GM12873 (cell line): ENCODE results near the gene C1QTNF8.

Experiments used
- CTCF ChIP-seq: IDR thresholded peaks from 2 replicates; pipeline ENCODE4 v1.5.1; 2012; ENCODE audit warnings: low read depth, mild to moderate bottlenecking, moderate library complexity, low read length, control low read depth; ENCODE audit not compliant: insufficient read depth; ENCODE audit errors: missing control alignments

The C1QTNF8 gene

GRCh38 chr16:1070084-1070863 lies 25.8 kb downstream of the C1QTNF8 start:
- TF ChIP-seq CTCF, result no peak

- TF ChIP-seq CTCF, result no peak
Measured at GRCh38 chr16:1069154-1069553, 26.9 kb downstream of the C1QTNF8 start.

- TF ChIP-seq CTCF, result no peak
Measured at GRCh38 chr16:1068451-1068850, 27.6 kb downstream of the C1QTNF8 start.

GRCh38 chr16:1067629-1068028 lies 28.4 kb downstream of the C1QTNF8 start:
- TF ChIP-seq CTCF, result no peak

GRCh38 chr16:1066584-1067172 lies 29.4 kb downstream of the C1QTNF8 start:
- no peak for TF ChIP-seq CTCF

GRCh38 chr16:1065469-1066128 lies 30.4 kb downstream of the C1QTNF8 start:
- no peak for TF ChIP-seq CTCF

GRCh38 chr16:1063728-1064127 lies 32.3 kb downstream of the C1QTNF8 start:
- no peak for TF ChIP-seq CTCF
